Measurements from ENCODE around the gene DECR2.

DNA sequence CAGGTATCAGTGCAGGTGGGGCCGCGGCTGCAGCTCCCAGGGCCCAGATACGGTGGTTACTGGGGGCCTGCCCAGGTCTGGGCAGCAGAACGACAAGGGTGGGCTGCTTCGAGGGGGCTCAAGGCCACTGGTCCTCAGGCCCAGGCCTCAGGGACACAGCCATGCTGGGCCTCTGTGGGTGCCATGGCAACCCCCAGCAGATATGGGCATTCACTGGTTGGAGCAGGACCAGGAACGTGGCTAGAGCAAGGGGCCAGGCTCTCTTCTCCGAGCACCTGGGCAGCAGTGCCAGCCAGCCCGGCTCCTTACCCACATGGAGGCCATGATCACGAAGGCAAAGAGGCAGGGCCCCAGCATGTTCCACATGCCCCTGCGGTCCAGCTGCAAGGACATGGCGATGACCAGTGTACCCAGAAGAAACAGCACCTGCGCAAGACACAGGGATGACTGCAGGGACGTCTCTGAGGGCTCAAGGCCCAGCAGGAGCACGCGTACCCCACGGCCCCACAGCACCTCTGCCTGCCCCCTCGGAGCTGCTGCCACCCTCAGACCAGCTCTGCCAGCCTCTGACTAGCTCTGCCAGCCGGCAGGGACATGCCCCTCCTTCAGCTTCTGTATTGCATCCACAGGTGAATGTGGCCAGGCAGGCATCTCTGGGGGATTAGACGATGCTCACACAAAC, 29.2 kb upstream of the DECR2 start:
- TF ChIP-seq, protein P1, sequence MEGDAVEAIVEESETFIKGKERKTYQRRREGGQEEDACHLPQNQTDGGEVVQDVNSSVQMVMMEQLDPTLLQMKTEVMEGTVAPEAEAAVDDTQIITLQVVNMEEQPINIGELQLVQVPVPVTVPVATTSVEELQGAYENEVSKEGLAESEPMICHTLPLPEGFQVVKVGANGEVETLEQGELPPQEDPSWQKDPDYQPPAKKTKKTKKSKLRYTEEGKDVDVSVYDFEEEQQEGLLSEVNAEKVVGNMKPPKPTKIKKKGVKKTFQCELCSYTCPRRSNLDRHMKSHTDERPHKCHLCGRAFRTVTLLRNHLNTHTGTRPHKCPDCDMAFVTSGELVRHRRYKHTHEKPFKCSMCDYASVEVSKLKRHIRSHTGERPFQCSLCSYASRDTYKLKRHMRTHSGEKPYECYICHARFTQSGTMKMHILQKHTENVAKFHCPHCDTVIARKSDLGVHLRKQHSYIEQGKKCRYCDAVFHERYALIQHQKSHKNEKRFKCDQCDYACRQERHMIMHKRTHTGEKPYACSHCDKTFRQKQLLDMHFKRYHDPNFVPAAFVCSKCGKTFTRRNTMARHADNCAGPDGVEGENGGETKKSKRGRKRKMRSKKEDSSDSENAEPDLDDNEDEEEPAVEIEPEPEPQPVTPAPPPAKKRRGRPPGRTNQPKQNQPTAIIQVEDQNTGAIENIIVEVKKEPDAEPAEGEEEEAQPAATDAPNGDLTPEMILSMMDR (IDR thresholded peaks at IDR 0.05), result no peak
- no peak for TF ChIP-seq POLR2A (IDR thresholded peaks at IDR 0.05)

Measured in Peyer's patch (tissue), 4 donors.